LNCaP clone FGC (cell line): ENCODE data around the gene CYP21A2.

Experiments
- DNase-seq: peaks from one replicate; pipeline ENCODE4 v3.0.0-alpha.2; 2011; ENCODE audit warnings: low read depth
- H3K4me3 ChIP-seq: 2 replicates; pipeline ENCODE4 v1.5.1; 2011; ENCODE audit warnings: mild to moderate bottlenecking, low read depth, low read length, control low read depth
- CTCF ChIP-seq: IDR thresholded peaks from 2 replicates; pipeline ENCODE4 v1.5.1; 2012; ENCODE audit warnings: mild to moderate bottlenecking; ENCODE audit not compliant: control insufficient read depth, insufficient read depth; ENCODE audit errors: extremely low read depth

CYP21A2 gene

GRCh38 chr6:32082478-32082877, 44.3 kb downstream of the CYP21A2 start:
- no peak overlapping the region for H3K4me3 ChIP-seq
- TF ChIP-seq CTCF = no peak
- no peak for DNase-seq

GRCh38 chr6:32082935-32083334, 44.7 kb downstream of the CYP21A2 start:
- TF ChIP-seq CTCF = no peak
- no peak for DNase-seq
- no peak overlapping the region for H3K4me3 ChIP-seq

- H3K4me3 ChIP-seq = no peak overlapping the region
- no peak for TF ChIP-seq CTCF
- DNase-seq = no peak
These were observed 45.9 kb downstream of the CYP21A2 start for GRCh38 chr6:32083812-32084768.

GRCh38 chr6:32084780-32085179, 46.6 kb downstream of the CYP21A2 start:
- no peak for TF ChIP-seq CTCF
- H3K4me3 ChIP-seq = no peak overlapping the region
- DNase-seq = no peak

- no peak for DNase-seq
- no peak overlapping the region for H3K4me3 ChIP-seq
These were observed 47.7 kb downstream of the CYP21A2 start for GRCh38 chr6:32085759-32086459.

More at GRCh38 chr6:32085759-32086459, 47.7 kb downstream of the CYP21A2 start:
- no peak for TF ChIP-seq CTCF
